GM12892 (cell line): ENCODE results near the gene ZBED3.

Source experiments
- POLR2A ChIP-seq: IDR thresholded peaks from 2 replicates; pipeline ENCODE4 v1.6.1; 2011; ENCODE audit warnings: low read depth, low read length, control low read depth
- POLR2AphosphoS5 ChIP-seq: IDR thresholded peaks from 2 replicates; pipeline ENCODE4 v1.6.1; 2011; ENCODE audit warnings: low read depth, low read length, control low read depth

DNA sequence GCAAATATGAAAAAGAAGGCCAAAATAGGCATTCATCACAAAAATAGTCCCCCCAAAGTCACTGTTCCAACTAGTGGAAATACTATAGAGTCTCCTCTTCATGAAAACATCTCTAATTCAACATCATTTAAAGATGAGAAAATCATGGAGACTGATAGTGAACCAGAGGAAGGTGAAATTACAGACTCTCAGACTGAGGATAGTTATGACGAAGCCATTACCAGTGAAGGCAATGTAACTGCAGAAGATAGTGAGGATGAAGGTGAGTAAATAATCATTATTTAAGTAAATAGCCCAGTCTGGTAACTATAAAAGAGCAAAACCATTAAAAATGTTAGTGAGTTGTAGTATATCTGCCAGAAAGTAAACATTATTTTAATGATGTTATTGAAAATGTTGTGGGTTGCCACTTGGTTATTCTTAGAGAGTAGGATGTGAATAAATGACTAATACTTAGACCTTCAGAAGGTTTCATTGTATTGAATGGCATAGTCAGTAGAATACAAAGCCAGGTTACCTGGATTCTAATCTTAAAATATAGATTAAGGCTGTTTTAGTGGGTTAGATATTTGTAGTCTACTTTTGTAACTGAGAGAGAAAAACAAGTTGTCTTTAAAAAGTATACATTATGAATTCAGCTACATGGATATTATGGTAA, 40.5 kb downstream of the ZBED3 start:
- TF ChIP-seq POLR2A (no peak), POLR2AphosphoS5 (no peak)
